Ishikawa (cell line): Measurements from ENCODE around the gene GNB1L.

Source experiments
- CEBPB ChIP-seq: IDR thresholded peaks from 2 replicates; pipeline ENCODE4 v1.6.1; 2012
- EGR1 ChIP-seq: IDR thresholded peaks from 2 replicates; pipeline ENCODE4 v1.6.1; 2012
- EP300 ChIP-seq: IDR thresholded peaks from 2 replicates; pipeline ENCODE4 v1.6.1; 2012; ENCODE audit warnings: borderline replicate concordance
- FOXM1 ChIP-seq: IDR thresholded peaks from 2 replicates; pipeline ENCODE4 v1.6.1; 2012; ENCODE audit warnings: low read depth, borderline replicate concordance
- MAX ChIP-seq: IDR thresholded peaks from 2 replicates; pipeline ENCODE4 v1.6.1; 2012
- NFIC ChIP-seq: IDR thresholded peaks from 2 replicates; pipeline ENCODE4 v1.6.1; 2012
- RAD21 ChIP-seq: IDR thresholded peaks from 2 replicates; pipeline ENCODE4 v1.6.1; 2012; ENCODE audit warnings: low read depth
- REST ChIP-seq: IDR thresholded peaks from 2 replicates; pipeline ENCODE4 v1.6.1; 2012; ENCODE audit warnings: low read depth, mild to moderate bottlenecking
- TAF1 ChIP-seq: IDR thresholded peaks from 2 replicates; pipeline ENCODE4 v1.6.1; 2012; ENCODE audit warnings: low read depth, mild to moderate bottlenecking
- YY1 ChIP-seq: IDR thresholded peaks from 2 replicates; pipeline ENCODE4 v1.6.1; 2012; ENCODE audit warnings: low read depth

GRCh38 chr22:19872779-19873137 lies 18.1 kb upstream of the GNB1L start:
- TF ChIP-seq EGR1 (no peak), FOXM1 (no peak), REST (no peak), EP300 (no peak), MAX (no peak), CEBPB (no peak), TAF1 (no peak), NFIC (no peak), YY1 (no peak), RAD21 (no peak)
